GM18511 (cell line): ENCODE results near the gene FRMD4A.
"Not testable (repeated sequence)": the region's sequence is repeated elsewhere in the genome, so short reads cannot be mapped to it uniquely, and the experiment has no call there.

Experiments
- ATAC-seq: cut with Tn5 transposase; IDR thresholded peaks from one replicate; pipeline ENCODE4 v1.9.1; 2021; ENCODE audit warnings: mild to moderate bottlenecking, moderate library complexity; ENCODE audit not compliant: unreplicated experiment

FRMD4A gene

DNA sequence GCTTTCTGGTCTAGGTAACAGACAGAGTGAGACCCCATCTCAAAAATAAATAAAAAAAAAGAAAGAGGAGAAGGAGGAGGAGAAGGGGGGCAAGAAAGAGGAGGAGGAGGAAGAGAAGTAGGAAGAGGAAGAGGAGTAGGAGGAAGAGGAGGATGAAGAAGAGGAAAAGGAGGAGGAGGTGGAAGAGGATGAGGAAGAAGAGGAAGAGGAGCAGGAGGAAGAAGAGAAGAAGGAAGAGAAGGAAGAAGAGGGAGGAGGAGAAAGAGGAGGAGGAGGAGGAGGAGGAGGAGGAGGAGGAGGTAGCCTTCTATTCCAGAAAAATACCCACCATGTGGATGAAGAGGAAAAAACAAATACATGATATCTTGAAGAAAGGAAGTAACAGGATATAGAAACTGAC is 172.1 kb downstream of the FRMD4A start:
- no peak for ATAC-seq

DNA sequence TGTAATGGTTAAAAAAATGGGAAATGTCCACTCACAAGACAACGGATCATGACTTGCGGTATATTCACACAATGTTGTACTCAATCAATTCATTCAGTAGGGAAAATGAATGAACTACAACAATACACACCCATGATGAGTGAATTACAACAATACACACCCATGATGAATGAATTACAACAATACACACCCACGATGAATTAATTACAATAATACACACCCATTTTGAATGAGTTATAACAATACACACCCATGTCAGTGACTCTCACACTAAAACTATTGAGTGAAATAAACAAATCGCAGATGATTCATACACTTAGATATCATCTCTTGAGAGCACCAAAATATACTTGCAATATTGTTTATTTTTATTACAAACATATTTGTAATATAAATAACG is 174.6 kb downstream of the FRMD4A start:
- ATAC-seq = no peak

DNA sequence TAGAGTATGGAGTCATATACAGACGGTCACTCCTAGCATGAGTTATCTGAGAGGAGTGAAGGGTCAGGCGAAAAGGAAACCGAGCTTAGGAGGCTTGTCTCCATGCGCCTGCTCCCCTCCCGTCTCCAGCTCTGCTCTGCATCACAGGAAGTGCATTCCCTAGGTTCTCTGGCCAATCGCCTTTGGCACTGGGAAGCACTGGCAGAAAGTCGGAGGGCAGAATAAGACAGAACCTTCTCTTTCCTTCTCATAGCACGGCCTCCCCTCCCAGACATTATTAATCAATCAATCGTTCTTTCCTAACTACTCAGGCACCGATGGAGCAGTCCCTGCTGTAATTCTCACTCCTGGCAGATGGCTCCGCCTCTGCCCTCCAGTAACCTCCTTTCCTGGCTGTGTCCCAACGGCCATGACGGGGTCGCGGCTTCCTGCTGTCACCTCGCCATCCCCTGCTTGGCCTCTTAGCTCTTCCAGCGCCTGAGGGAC is 177.1 kb downstream of the FRMD4A start:
- no peak for ATAC-seq

DNA sequence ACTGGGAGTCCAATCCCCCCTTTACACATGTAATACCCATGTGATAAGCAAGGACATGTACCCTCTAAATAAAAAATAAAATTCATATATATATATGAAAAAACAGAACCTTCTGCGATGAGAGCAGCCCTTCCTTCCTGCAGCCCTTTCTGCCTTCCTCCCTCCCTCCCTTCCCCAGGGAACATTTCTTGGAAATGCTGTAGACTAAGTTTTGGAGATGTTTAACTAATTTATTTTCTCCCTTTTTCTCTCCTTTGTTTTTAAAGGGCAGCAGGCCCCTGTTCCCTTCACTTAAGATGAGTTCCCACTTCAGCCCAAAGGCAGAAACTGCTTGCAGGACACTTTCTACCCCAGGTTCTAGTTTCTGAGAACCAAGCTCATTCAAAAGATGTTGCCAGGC is 179.2 kb downstream of the FRMD4A start:
- no peak for ATAC-seq

DNA sequence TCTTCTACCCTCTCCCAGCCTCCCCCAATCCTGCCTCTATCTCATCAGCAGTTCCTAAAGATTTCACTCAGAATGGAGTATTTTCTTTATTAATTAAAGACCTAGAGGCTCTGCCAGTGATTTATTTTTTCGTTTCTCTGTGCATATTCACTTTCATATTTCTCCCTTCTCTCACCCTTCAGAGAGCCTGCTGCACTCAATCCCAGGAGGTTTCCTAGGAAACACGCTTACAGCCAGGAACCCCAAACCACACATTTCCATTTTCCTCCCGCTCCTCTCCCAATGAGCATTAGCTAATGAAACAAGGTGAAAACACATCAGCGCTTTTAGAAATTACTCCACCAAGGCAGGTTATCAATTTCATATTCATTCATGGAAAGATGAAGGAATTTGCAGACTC is 180.2 kb downstream of the FRMD4A start:
- ATAC-seq = no peak

DNA sequence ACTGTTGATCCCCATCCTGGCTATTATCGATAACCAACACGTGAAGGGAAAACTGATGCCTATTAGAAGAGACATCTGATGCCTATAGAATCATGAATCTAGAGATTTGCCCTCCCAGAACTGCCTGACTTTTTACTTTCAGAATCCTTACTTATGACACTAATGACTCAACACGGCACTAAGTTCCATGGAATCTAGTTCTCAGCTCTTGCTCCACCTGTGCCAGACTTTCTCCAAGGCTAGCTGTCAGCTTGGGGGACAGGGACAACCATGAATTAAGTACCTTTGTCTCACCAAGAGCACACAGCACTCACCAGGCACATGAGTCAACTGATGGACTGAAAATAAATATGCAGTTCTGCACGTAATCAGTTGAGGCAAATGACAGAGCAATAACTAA is 184.2 kb downstream of the FRMD4A start:
- no peak for ATAC-seq

DNA sequence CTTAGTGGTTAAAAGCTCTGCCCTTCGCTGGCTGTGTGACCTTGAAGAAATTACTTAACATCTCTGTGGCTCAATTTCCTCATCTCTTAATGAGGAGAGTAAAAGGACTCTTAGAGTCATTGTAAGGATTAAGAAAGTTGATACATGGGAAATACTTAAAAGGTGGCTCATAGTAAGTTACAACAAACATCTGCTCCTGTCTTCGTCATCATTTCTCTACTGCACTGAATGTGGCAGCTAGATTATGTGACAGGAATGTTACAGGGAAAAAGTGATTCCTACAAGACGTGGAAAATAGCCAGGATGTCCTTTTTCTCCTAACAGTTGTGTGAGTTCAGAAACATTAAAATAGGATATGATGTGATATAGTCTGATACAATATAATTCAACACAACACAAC is 184.7 kb downstream of the FRMD4A start:
- no peak for ATAC-seq

DNA sequence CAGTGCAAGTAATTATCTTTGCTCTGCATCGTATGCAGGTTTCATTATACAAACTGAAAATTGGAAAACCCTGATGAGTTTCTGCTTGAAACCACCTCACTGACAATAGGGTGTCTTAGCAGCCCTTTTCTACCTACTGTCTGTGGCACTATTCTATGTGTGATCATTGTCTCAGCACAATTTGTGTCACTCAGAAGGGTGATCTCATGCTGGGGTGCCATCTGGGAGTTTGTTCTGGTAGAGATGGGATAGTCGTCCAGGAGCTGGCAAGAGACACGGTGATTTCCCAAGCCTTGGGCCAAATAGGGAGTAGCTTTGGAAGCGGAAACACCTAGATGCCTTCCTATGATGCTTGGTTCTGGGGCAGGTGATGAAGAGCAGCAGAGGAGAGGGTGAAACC is 186.3 kb downstream of the FRMD4A start:
- no peak for ATAC-seq

DNA sequence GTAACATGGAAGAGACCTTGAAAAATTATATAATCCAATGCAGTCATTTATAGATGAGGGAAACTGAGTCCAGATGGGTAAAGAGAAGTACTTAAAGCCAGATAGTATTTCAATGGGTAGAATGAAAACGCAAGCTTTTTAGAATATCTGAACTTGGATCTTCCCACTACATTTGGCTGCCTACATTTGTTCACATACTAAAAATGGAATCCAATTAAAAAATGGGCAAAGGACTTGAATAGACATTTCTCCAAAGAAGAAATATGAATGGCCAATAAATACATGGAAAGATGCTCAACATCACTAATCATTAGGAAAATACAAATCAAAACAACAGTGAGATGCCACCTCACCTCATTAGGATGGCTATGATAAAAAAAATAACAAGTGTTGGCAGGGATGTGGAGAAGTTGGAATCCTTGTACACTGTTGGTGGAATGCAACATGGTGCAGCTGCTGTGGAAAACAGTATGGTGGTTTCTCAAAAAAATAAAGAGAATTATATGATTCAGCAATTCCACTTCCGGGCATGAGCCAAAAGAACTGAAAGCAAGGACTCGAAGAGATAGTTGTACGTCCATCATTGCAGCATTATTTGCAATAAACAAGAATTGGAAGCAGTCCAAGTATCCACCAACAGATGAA is 188.0 kb downstream of the FRMD4A start:
- no peak for ATAC-seq

DNA sequence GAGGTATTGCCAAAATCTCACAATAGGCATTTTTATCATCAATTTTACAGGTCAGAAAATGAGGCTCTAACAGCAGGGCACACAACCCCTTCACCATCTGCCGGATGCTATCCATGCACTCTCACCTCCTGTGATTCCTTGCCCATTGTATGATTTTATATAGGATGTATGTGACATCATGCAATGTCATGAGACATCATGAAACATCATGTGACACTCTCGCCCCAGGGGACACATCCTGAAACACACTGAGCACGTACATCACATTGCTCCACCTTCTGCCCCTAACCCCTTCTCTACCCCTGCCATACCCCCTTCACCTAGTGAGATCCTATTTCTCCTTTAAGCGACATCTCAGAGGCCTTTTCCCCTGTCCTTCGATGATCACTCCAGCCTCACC is 189.4 kb downstream of the FRMD4A start:
- no peak for ATAC-seq

DNA sequence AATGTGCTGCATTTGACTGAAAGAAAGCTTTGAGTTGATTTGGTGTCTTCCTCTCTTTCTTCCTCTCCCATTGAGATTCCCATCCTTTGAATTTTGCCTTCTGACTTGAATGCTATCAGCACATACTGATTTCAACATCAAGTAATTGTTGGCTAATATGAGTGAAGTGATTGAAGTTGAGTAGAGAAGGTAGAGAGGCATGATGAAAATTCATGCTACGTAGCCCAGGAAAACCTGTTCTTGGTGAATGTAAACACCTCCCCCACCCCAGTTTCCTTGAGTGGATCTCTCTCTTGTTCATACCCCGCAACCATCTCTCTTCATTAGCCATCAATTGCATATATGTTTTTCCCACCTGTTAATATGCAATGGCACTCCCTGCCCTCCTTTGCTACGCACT is 193.3 kb downstream of the FRMD4A start:
- no peak for ATAC-seq

DNA sequence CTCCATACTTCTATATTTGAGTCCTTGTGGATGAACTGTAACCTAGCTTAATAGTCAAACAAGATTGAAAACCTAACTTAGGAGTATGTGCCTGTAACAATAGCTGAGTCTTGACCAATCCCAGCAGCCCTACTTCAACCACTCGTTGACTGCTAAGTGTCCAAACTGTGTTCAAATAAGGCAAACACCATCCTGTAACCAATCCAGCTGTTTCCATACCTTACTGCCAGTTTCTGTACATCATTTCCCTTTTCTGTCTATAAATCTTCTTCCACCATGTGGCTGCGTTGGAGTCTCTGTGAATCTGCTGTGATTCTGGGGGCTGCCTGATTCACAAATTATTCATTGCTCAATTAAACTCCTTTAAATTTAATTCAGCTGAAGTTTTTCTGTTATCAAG is 195.5 kb downstream of the FRMD4A start:
- not testable (repeated sequence) for ATAC-seq

DNA sequence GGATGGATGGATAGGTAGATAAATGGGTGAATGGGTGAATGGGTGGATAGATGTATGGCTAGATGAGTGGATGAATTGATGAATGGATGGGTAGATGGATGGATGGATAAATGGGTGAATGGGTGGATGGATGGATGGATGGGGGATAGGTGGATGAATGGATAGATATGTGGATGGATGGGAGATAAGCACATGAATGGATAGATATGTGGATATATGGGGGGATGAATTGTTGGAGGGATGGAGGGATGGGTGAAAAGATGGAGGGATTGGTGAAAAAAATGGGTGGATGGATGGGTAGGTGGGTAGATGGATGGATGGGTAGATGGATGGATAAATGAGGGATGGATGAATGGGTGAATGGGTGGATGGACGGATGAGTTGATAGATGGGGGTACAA is 196.4 kb downstream of the FRMD4A start:
- no peak for ATAC-seq

DNA sequence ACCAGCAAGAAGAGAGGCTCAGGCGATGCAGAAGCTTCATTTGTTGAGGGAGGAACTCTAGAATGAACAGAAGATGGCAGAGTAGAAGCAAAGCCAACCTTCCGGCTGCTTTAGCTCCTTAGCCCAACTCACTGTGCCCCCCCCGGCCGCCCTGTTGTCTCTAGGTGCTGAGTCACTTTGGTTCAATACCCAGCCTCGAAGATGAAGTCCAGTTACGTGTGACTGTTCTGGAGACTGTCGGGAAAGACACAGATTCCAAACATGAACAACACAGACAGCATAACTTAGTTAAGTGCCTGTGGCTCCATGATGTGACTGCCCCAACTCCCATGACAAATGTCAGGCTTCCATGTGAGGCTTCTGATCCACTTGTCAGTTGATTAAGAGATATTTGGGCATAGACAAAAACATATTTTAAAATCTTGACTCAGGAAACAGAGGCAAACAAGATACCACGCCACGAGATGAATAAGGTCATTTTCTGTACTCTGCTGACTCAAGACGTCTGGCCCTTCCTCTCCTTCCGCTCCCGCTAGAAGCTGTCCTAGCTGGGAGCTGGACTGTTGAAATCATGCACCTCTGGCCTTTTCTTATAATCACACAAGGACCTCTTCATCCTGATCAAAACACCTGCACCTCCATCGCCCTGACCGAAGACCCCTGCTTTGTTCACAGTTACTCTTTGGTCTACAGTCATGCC is 199.3 kb downstream of the FRMD4A start:
- no peak for ATAC-seq

DNA sequence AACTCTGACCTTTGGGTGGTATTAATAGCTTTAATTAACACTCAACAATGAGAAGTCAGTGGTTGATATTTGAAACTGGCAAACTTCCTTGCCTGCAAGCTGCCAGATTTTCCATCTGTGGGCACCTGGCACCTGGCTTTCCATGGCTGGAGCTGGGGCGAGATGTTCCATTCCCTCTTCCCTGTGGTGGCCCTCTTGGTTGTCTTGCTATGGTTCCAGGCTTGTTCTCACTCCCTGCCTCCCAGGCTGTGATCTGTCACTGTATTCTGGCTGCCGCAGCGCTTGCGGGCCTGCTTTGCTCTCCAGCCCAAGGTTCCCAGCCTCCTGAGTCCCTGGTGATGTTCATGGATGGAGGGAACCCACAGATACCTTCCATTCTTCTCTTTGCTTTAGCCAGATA is 201.0 kb downstream of the FRMD4A start:
- no peak for ATAC-seq

DNA sequence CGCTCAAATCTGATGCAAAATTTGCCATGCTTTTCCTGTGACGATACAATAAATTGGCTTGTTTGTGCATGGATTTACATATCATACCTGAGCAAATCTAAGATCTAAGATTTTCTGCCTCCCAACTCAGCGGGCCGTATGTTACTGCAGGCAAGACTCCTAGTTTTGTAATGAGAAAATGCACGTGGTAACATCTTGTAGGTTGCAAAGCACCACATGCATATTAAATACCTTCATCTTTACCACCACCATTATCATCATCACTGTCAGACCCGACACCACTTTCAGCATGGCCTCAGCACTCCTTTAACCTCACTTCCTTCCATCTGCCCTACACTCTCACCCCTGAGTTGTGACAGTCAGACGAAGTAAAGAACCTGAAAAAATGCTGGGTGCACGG is 202.2 kb downstream of the FRMD4A start:
- no peak for ATAC-seq

DNA sequence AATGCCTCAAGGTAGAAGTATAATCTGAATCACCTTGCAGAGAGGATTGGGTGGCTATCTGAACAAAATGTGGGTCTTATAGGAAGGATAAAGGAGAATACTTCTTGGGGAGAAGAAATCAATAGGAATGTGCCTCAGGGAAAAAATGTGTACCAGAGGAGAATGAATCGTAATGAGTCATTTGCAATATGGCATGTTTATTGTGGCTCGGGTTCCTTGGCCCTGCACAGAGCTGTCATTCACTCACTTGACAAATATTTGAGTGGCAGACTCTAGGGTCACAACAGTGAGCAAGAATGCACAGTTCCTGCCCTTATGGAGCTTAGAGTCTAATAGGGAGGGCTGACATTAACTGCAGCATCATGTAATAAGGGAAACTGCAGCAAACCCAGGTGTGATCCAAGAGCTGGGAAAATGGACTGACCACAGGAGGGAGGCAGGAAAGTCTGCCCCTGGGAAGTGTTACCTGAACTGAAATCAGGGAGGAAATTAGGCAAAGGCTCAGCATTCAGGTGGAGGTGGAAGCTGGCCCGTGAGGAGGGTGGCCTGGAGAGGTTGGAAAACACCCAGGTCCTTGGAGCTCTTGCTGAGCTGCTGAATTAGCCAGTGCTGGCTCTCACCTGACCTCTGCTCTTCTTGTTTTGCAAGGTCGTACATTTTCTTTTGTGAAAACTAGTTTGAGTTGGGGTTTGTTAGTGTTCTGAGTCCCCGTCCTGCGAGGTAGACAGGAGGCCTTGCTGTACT is 203.9 kb downstream of the FRMD4A start:
- no peak for ATAC-seq

DNA sequence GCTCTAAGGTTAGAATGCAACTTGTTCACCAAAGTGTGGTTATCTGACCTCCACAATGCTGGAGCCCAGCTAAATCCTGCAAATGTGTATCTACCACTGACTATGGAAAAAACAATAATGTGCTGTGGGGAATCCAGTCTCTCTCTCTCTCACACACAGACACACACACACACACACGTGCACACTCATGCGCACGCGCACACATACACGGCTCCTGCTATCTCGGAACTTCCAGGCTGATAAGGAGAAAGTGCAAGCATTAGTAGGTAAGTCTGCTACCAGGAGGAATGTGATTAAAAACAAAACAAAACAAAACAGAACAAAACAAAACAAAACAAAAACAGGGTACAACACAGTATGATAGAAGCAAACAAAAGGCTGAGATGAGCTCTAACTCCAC is 205.2 kb downstream of the FRMD4A start:
- ATAC-seq = no peak

DNA sequence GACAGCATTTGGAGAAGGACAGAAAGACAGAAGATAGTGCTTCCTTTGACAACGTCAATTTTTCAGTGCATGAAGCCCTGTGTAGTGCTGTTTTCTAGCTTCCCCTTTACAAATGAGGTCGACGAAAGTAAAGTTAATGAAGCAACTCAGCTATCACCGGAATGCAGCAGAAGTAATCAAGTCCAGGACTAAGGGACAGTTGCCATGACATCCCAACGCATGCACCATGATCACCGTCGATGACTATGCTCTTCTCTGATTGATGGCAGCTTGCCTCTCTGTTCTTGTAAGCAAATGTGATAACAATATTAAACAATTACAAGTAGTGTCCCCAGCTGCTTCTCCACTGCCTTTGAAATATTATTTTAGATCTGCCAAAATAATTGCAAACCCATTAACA is 205.8 kb downstream of the FRMD4A start:
- no peak for ATAC-seq

DNA sequence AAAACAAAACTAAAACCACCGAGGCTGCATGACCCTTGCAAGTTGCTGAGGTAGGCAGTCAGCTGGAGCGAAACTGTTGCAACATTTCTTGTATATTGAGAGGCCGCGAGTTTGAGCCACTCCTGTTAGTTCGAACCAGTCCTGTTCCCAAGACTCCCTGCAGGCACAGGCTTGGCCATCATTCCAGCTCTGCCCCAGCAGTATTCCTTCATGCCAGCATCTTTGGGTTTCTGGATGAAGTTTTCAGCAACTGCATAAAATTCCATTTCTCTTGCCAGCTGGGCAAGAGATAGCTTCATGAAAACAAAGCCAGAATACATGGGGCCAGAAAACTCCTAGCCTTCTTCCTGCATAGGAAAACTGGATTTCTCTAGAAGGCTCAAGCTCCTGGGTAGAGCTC is 207.6 kb downstream of the FRMD4A start:
- no peak for ATAC-seq

DNA sequence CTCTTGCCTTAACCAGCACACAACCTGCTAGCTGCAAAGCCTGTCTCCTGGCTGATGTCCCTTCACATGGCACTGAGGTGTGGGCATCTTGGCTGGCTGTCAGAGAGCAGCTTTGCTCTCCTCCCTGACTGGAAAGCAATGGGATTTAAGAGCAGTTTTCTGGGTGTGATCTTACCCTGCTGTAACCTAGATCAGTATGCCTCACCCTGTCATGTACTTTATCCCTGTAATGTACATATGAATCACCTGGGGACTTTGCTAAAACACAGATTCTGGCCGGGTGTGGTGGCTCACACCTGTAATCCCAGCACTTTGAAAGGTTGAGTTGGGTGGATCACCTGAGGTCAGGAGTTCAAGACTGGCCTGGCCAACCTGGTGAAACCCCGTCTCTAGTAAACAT is 209.9 kb downstream of the FRMD4A start:
- no peak for ATAC-seq

DNA sequence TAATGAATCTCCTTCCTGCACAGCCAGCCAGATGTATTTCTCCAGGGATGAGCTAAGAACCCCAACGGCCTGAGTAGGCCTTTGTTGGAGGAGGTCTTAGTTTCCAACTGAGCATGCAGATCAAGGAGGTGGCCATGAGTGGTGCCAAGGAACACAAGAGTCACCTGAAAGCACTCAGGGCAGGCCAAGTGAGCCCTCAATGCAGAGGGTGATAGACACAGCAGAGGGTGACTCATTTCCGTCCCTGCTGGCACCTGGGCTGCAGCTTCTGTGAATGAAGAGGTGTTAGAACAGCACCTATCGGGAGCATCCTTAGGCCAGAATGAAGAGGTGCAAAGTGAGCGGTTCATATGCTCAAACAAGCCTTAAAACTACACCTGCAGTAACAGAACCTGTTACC is 211.8 kb downstream of the FRMD4A start:
- ATAC-seq = no peak
